VCaP (cell line): Measurements from ENCODE around the gene TTC12.

ENCODE experiments used
- H3K27ac ChIP-seq: fragments of 450-650 bp; 2 replicates; pipeline ENCODE4 v1.5.1; 2017
- TF ChIP-seq, protein P1 (sequence below): fragments of 450-650 bp; conservative IDR thresholded peaks from 2 replicates; pipeline ENCODE4 v1.5.1; 2017; ENCODE audit warnings: mild to moderate bottlenecking, moderate library complexity

Gene TTC12

GRCh38 chr11:113331441-113331840 is 17.1 kb downstream of the TTC12 start:
- TF ChIP-seq, protein P1, sequence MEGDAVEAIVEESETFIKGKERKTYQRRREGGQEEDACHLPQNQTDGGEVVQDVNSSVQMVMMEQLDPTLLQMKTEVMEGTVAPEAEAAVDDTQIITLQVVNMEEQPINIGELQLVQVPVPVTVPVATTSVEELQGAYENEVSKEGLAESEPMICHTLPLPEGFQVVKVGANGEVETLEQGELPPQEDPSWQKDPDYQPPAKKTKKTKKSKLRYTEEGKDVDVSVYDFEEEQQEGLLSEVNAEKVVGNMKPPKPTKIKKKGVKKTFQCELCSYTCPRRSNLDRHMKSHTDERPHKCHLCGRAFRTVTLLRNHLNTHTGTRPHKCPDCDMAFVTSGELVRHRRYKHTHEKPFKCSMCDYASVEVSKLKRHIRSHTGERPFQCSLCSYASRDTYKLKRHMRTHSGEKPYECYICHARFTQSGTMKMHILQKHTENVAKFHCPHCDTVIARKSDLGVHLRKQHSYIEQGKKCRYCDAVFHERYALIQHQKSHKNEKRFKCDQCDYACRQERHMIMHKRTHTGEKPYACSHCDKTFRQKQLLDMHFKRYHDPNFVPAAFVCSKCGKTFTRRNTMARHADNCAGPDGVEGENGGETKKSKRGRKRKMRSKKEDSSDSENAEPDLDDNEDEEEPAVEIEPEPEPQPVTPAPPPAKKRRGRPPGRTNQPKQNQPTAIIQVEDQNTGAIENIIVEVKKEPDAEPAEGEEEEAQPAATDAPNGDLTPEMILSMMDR = no peak
- H3K27ac ChIP-seq = no peak overlapping the region

DNA sequence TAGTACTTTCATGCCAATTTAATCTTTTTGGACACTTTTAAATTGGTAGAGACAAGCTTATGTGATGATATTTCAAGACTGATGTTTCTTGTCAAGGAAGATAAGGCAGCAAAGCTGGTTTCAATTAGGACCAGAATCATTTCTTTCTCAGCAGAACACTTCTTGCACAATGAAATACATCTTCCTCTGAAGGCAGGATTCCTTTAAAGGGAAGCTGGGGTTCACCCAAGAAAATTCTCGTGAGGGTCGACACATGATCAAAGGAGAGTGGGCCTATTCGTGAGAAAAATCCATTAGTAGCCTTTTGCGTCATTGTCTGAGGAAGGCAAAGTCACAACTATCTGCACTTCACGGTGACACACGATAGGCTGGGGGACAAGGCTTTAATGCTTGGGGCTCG is 17.6 kb downstream of the TTC12 start:
- TF ChIP-seq, protein P1 = no peak
- no peak overlapping the region for H3K27ac ChIP-seq

- TF ChIP-seq, protein P1 = no peak
- H3K27ac ChIP-seq = no peak overlapping the region
Measured at GRCh38 chr11:113332638-113333329, 18.4 kb downstream of the TTC12 start.

GRCh38 chr11:113334183-113334582 is 19.8 kb downstream of the TTC12 start:
- H3K27ac ChIP-seq = no peak overlapping the region
- TF ChIP-seq, protein P1 = no peak

DNA sequence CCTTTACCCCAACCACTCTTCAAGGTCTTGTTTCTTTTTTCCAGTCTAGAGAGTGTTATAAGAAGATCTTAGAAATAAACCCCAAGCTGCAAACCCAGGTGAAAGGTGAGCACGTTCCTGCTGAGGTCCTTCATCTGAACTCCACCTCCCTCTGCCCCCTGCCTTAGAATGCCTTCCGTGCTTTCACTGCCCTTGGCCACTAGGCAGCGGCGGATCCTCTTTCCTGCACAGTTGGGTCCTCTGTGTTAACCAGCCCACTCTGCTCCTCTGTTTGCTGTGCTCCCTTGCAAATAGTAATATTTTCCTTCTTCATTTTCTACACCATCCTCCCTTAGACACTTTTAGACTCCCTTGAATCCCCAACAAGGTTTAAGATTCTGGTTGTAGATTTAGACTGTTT is 24.3 kb downstream of the TTC12 start:
- TF ChIP-seq, protein P1 = 0 out of 2 replicates have a peak, but pooled peaks have one; percentile 11
- H3K27ac ChIP-seq = peak overlapping the region; percentile 97

DNA sequence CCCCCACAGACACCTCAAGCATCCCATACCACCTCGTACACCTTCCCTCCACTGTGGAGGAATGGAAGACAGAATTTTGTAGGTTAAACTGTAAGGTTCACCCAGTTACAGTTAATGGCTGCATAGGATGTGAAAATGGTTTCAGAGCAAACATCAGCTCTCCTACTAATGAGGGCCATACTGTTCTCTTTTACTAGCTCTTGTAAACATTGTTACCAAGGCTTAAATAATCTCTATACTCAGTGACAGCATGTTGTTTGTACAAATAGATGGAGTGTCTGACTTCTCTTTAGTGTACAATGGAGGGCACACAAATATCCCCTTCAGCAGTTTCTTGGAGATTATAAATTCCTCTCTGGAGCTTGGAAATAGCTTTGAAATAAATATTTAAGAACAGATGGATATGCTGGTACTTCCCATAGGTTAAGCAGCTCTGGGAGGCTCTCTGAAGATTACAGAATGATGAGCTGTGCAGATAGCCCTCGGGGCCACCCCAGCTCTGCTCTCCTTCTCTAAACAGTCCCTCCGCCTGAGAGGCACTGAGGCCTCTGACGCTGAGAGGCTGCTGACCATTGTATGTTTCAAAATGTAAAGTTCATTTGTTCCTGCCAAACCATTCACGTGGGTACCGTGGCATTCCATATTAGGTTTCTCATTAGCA is 25.7 kb downstream of the TTC12 start:
- H3K27ac ChIP-seq = peak overlapping the region; percentile 97
- TF ChIP-seq, protein P1 = no peak

GRCh38 chr11:113341388-113342165 is 27.2 kb downstream of the TTC12 start:
- TF ChIP-seq, protein P1 = no peak
- H3K27ac ChIP-seq = peak overlapping the region; percentile 97
